Testis (tissue), 5 donors: ENCODE data around the gene TGDS. TPM values are rescaled to one million over a fixed set of nuclear protein-coding genes. Genes with fewer than 3 reads are reported as not detected.
"Not testable (repeated sequence)": the region's sequence is repeated elsewhere in the genome, so short reads cannot be mapped to it uniquely, and the experiment has no call there.

Experiments
- DNase-seq: peaks from one replicate; pipeline ENCODE4 v3.0.0-alpha.2; 2019
- H3K27ac ChIP-seq, 2 donors: fragments of 200-600 bp; sonication (generic); one replicate each; pipeline ENCODE4 v1.5.1; 2019
- H3K27me3 ChIP-seq: fragments of 200-600 bp; sonication (generic); one replicate; pipeline ENCODE4 v1.5.1; 2019
- H3K36me3 ChIP-seq: fragments of 200-600 bp; sonication (generic); one replicate; pipeline ENCODE4 v1.5.1; 2017; ENCODE audit warnings: low read depth; ENCODE audit errors: missing control alignments
- H3K4me1 ChIP-seq: fragments of 200-600 bp; sonication (generic); one replicate; pipeline ENCODE4 v1.5.1; 2019
- H3K4me3 ChIP-seq, 2 donors: fragments of 200-600 bp; sonication (generic); one replicate each; pipeline ENCODE4 v1.5.1; 2017 to 2019
- H3K9me3 ChIP-seq: fragments of 200-600 bp; sonication (generic); one replicate; pipeline ENCODE4 v1.5.1; 2017
- CTCF ChIP-seq, 3 experiments: fragments of 450-650 bp in 2 of 3; fragments of 200-600 bp in 1 of 3; sonication (generic) in 1 of 3; IDR thresholded peaks; one replicate each; pipeline ENCODE4 v1.5.1; 2016 to 2019; ENCODE audit warnings: antibody characterized with exemption in 3 of 3, mild to moderate bottlenecking in 2 of 3, moderate library complexity in 1 of 3
- POLR2A ChIP-seq: fragments of 450-650 bp; IDR thresholded peaks from one replicate; pipeline ENCODE4 v1.6.1; 2017; ENCODE audit warnings: antibody characterized with exemption, mild to moderate bottlenecking, moderate library complexity
- WGBS, 2 donors: methylation state at CpG; one replicate each; pipeline ENCODE4 v1.1.5; 2018; 5-methylcytosine and 5-hydroxymethylcytosine counted together
- intact Hi-C: fragments of 100-400 bp; cut with DNase I; formaldehyde crosslinking; loops from one replicate; pipeline ENCODE4 v1.15.1; 2023; ENCODE audit warnings: low total_unique reads
- long read RNA-seq, 2 donors: transcript quantifications; one replicate each; lab custom pipeline, GENCODE V29; 2026
- polyA plus RNA-seq: library from polyadenylated mRNA; stranded (reverse); fragments of 350-450 nt; fragmentation: Illumina TruSeq; extraction: RNeasy Lipid Tissue Mini Kit (QIAGEN cat#74804); gene quantifications from one replicate; pipeline ENCODE4 v1.2.3, GENCODE V29; 2014; ENCODE audit warnings: low read depth, low replicate concordance; ENCODE audit not compliant: insufficient read depth
- total RNA-seq, 2 donors: library from RNA; depleted of rRNA; stranded (reverse); fragments of >200 nt; gene quantifications; one replicate each; pipeline ENCODE4 v1.2.3, GENCODE V29; 2016

Gene TGDS
- total RNA-seq (10 to 100 TPM in 1 of 2 donors, 1 to 10 TPM in 1; 8.7 to 10.1 TPM), polyA plus RNA-seq (9.5 TPM)
- long read RNA-seq, donor 1, transcript TGDS-201 (12 exons, 1,905 nt): major isoform, 6 of 16 reads
- long read RNA-seq, donor 1, partial matches to known transcripts: 8 of 16 reads
- long read RNA-seq, donor 1, other reads (novel, unspliced or antisense): 0 of 16 reads
- long read RNA-seq, donor 2, partial matches to known transcripts: 0 of 4 reads
- long read RNA-seq, donor 2, other reads (novel, unspliced or antisense): 0 of 4 reads

GRCh38 chr13:94595950-94596574 lies at the start of gene TGDS:
TGDS (minus strand) TSS chr13:94596152; CDS start chr13:94596136, 16 bp downstream.
- H3K4me3 ChIP-seq: peak within 1 kb of the TSS; percentile 60 to 93
- intact Hi-C loops: no loop called here
- TF ChIP-seq CTCF (IDR thresholded peaks at IDR 0.05) (no peak), POLR2A (peak; percentile 17)

GRCh38 chr13:94641409-94641941 lies 45.5 kb upstream of the TGDS start:
- H3K27ac ChIP-seq: no peak overlapping the region
- 41 to 43% methylated on average over 3 of the region's 3 CpGs for WGBS, 2 donors
- intact Hi-C loops: no loop called here
- no peaks in the 10 kb centered on the region for H3K27me3 ChIP-seq
- no peak for DNase-seq
- no peaks in the 10 kb centered on the region for H3K9me3 ChIP-seq
- H3K4me1 ChIP-seq: no peaks in the 10 kb centered on the region
- no peak overlapping the region for H3K4me3 ChIP-seq
- TF ChIP-seq CTCF (IDR thresholded peaks at IDR 0.05): no peak
- TF ChIP-seq POLR2A: no peak
- H3K36me3 ChIP-seq: no peaks in the 10 kb centered on the region

More at GRCh38 chr13:94595950-94596574, at the start of gene TGDS:
- Histone ChIP-seq H3K27me3 (no peaks in the 10 kb centered on the region), H3K9me3 (no peaks in the 10 kb centered on the region), H3K4me1 (no peaks in the 10 kb centered on the region), H3K36me3 (no peaks in the 10 kb centered on the region), H3K27ac (peak within 1 kb of the TSS; percentile 42 to 87)
- peak; percentile 95 for DNase-seq
- 0% methylated on average over 6 to 40 of the region's 41 CpGs for WGBS, 2 donors

GRCh38 chr13:94640721-94641120 lies 44.8 kb upstream of the TGDS start:
- no peak for DNase-seq
- Histone ChIP-seq H3K27me3 (no peaks in the 10 kb centered on the region), H3K4me3 (no peak overlapping the region), H3K36me3 (no peaks in the 10 kb centered on the region), H3K4me1 (no peaks in the 10 kb centered on the region), H3K27ac (no peak overlapping the region), H3K9me3 (no peaks in the 10 kb centered on the region)
- intact Hi-C loops: no loop called here
- TF ChIP-seq CTCF (IDR thresholded peaks at IDR 0.05) (no peak), POLR2A (no peak)
- 57% methylated on average over 2 of the region's 2 CpGs for WGBS, 2 donors

GRCh38 chr13:94637677-94638076 lies 41.7 kb upstream of the TGDS start:
- H3K36me3 ChIP-seq, H3K4me3 ChIP-seq, H3K27me3 ChIP-seq, intact Hi-C loops, H3K9me3 ChIP-seq, H3K27ac ChIP-seq, H3K4me1 ChIP-seq, DNase-seq: not testable (repeated sequence)
- 87 to 94% methylated on average over 3 of the region's 3 CpGs for WGBS, 2 donors

GRCh38 chr13:94636942-94637578 lies 41.1 kb upstream of the TGDS start:
- DNase-seq: no peak
- Histone ChIP-seq H3K4me1 (no peaks in the 10 kb centered on the region), H3K9me3 (no peaks in the 10 kb centered on the region), H3K4me3 (no peak overlapping the region), H3K36me3 (no peaks in the 10 kb centered on the region), H3K27me3 (no peaks in the 10 kb centered on the region), H3K27ac (no peak overlapping the region)
- intact Hi-C loops: no loop called here
- TF ChIP-seq CTCF (IDR thresholded peaks at IDR 0.05): no peak
- WGBS, 2 donors: 81 to 85% methylated on average over 1 of the region's 1 CpG

GRCh38 chr13:94636096-94636495 lies 40.1 kb upstream of the TGDS start:
- WGBS, 2 donors: 71 to 75% methylated on average over 5 of the region's 5 CpGs
- H3K9me3 ChIP-seq, DNase-seq, H3K27ac ChIP-seq, H3K36me3 ChIP-seq, H3K27me3 ChIP-seq, intact Hi-C loops, H3K4me1 ChIP-seq, H3K4me3 ChIP-seq: not testable (repeated sequence)
